ENCODE data around the gene ST8SIA6. TPM values are rescaled to one million over a fixed set of nuclear protein-coding genes. Genes with fewer than 3 reads are reported as not detected.
A peak's percentile ranks its signal among the peaks of the same experiment; 100 is the strongest.

Gene ST8SIA6
- total and polyA plus RNA-seq, 9 of the 15 experiments (the other 6 are each of a cell fraction or from before 2014, with no cell fraction given) = 0.69 to 6.7 (median 5.0) TPM

- TF ChIP-seq CUX1 (CRISPR knock-in tag; IDR thresholded peaks at IDR 0.05) = 0 out of 2 replicates have a peak, but pooled peaks have one; percentile 47
- TF ChIP-seq FOXA3 (CRISPR knock-in tag; conservative IDR thresholded peaks at IDR 0.05 in 1 of 2, IDR thresholded peaks at IDR 0.05 in 1 of 2) = no peak
- TF ChIP-seq ERF (CRISPR knock-in tag; IDR thresholded peaks at IDR 0.05) = no peak
- no peak for TF ChIP-seq JUN (IDR thresholded peaks at IDR 0.05; ENCODE audit: borderline replicate concordance, low read depth, low read length)
- TF ChIP-seq JUN (CRISPR knock-in tag; IDR thresholded peaks at IDR 0.05; ENCODE audit: borderline replicate concordance) = no peak
- no peak for TF ChIP-seq CEBPG (CRISPR knock-in tag; IDR thresholded peaks at IDR 0.05)
- TF ChIP-seq CEBPG (tag; conservative IDR thresholded peaks at IDR 0.05 in 1 of 2, IDR thresholded peaks at IDR 0.05 in 1 of 2) = peak; percentile 77 to 78
- no peak for TF ChIP-seq RFX1 (IDR thresholded peaks at IDR 0.05)
- TF ChIP-seq PHF8 (IDR thresholded peaks at IDR 0.05; ENCODE audit: borderline replicate concordance, low read length) = no peak
- TF ChIP-seq HDAC1 (IDR thresholded peaks at IDR 0.05) = 0 out of 4 replicates have a peak, but pooled peaks of 1 of the 2 experiments have one; percentile 24
- TF ChIP-seq CHD1 (IDR thresholded peaks at IDR 0.05; ENCODE audit: low read length) = peak; percentile 11
- TF ChIP-seq RUNX1 (IDR thresholded peaks at IDR 0.05; ENCODE audit: low read depth) = no peak
- no peak for TF ChIP-seq ZNF830 (CRISPR knock-in tag; IDR thresholded peaks at IDR 0.05)
- TF ChIP-seq ILK (tag; IDR thresholded peaks at IDR 0.05; ENCODE audit: borderline replicate concordance, low read depth) = no peak
- no peak for TF ChIP-seq ZC3H4 (CRISPR knock-in tag; IDR thresholded peaks at IDR 0.05; ENCODE audit: borderline replicate concordance)
- TF ChIP-seq MEIS2 (IDR thresholded peaks at IDR 0.05; ENCODE audit: partially characterized antibody) = peak; percentile 46
- peak; percentile 53; the same call in 1 of the 2 replicates for TF ChIP-seq ARID1B (IDR thresholded peaks at IDR 0.05)
- TF ChIP-seq GABPA (tag; conservative IDR thresholded peaks at IDR 0.05; ENCODE audit: low read depth) = no peak
- no peak for TF ChIP-seq SMAD3 (CRISPR knock-in tag; conservative IDR thresholded peaks at IDR 0.05)
- TF ChIP-seq SUPT5H (IDR thresholded peaks at IDR 0.05) = no peak
- no peak; the same call in 1 of the 2 replicates for TF ChIP-seq MYBL2 (IDR thresholded peaks at IDR 0.05; ENCODE audit: low read depth)
- no peak for TF ChIP-seq MYBL2 (CRISPR knock-in tag; IDR thresholded peaks at IDR 0.05; ENCODE audit: borderline replicate concordance)
Observed at GRCh38 chr10:17452060-17452841, 2.1 kb downstream of the ST8SIA6 start (continued).

Measured in K562 (cell line).